HepG2 (cell line): Measurements from ENCODE around the gene GALNT8. TPM values are rescaled to one million over a fixed set of nuclear protein-coding genes. Genes with fewer than 3 reads are reported as not detected.

ENCODE experiments used
- ATAC-seq: fragments of 200-7000 bp; cut with Tn5 transposase; 3 replicates; pipeline ENCODE4 v1.9.1; 2020; ENCODE audit warnings: mild to moderate bottlenecking, moderate library complexity
- BruUV-seq: library from RNA; stranded (reverse); fragments of 400-500 nt; replicated peaks from 2 replicates; lab custom pipeline; 2021; lab: Mats Ljungman, UMichigan
- CTCF ChIA-PET: fragments of 300-600 bp; formaldehyde crosslinking; extraction: SDS; loops from one replicate; lab custom pipeline; 2021; ENCODE audit warnings: low total read pairs, inconsistent platforms, low intra/inter-chr PET ratio; lab: Yijun Ruan, JAX
- POLR2A ChIA-PET: fragments of 350-600 bp; sonication (Branson Sonifier 250); formaldehyde crosslinking; loops from one replicate; lab custom pipeline; 2020; ENCODE audit warnings: antibody characterized with exemption, inconsistent platforms; lab: Yijun Ruan, JAX
- DNase-seq: peaks from one replicate; pipeline ENCODE4 v3.0.0-alpha.2; 2015; ENCODE audit warnings: low spot score
- FAIRE-seq: peaks from 3 replicates; lab custom pipeline; 2011; peaks lifted over from hg19 to GRCh38; lab: Jason Lieb, UNC
- H2AFZ ChIP-seq: one replicate; pipeline ENCODE4 v1.6.1; 2011; ENCODE audit warnings: low read length, inconsistent platforms
- H3K27ac ChIP-seq: fragments of 300-600 bp; 3 replicates; pipeline ENCODE4 v1.8.0; 2011; ENCODE audit warnings: mixed run types, mild to moderate bottlenecking, mixed read lengths, low read length, inconsistent platforms; ENCODE audit not compliant: insufficient read depth; ENCODE audit errors: extremely low read length
- H3K27me3 ChIP-seq, 2 experiments: fragments of 200-600 bp in 1 of 2; 2 replicates in 1 of 2; 3 replicates in 1 of 2; pipeline versions ENCODE4 v1.6.0 to v1.8.0; 2011; ENCODE audit warnings: low read length in 2 of 2, mild to moderate bottlenecking in 2 of 2, moderate library complexity in 2 of 2, inconsistent platforms in 1 of 2; ENCODE audit not compliant: insufficient read depth in 2 of 2, control insufficient read depth in 1 of 2
- H3K36me3 ChIP-seq, 2 experiments: fragments of 200-600 bp in 1 of 2; replicated peaks in 1 of 2; 2 replicates in 1 of 2; 3 replicates in 1 of 2; pipeline versions ENCODE4 v1.5.1 to v1.8.0; 2011; ENCODE audit warnings: low read length in 2 of 2, inconsistent platforms in 1 of 2; ENCODE audit not compliant: insufficient read depth in 2 of 2, control insufficient read depth in 1 of 2
- H3K4me1 ChIP-seq: 2 replicates; pipeline ENCODE4 v1.5.1; 2012; ENCODE audit warnings: low read length, inconsistent platforms; ENCODE audit not compliant: insufficient read depth
- H3K4me2 ChIP-seq: 2 replicates; pipeline ENCODE4 v1.6.0; 2011; ENCODE audit warnings: low read depth, low read length, inconsistent platforms
- H3K4me3 ChIP-seq, 3 experiments: fragments of 200-600 bp in 1 of 3; sonication (generic), shearing (Covaris generic) in 1 of 3; replicated peaks in 1 of 3; 2 replicates each; pipeline ENCODE4 v1.5.1; 2011 to 2016; ENCODE audit warnings: low read length in 3 of 3, inconsistent platforms in 2 of 3, low read depth in 2 of 3, mild to moderate bottlenecking in 2 of 3, control low read depth in 1 of 3, mixed read lengths in 1 of 3; ENCODE audit not compliant: insufficient read depth in 1 of 3
- H3K79me2 ChIP-seq: one replicate; pipeline ENCODE4 v1.6.1; 2011; ENCODE audit warnings: low read length, inconsistent platforms; ENCODE audit not compliant: insufficient read depth
- H3K9ac ChIP-seq: 2 replicates; pipeline ENCODE4 v1.6.0; 2011; ENCODE audit warnings: mild to moderate bottlenecking, low read depth, low read length, inconsistent platforms; ENCODE audit not compliant: insufficient read depth
- H3K9me3 ChIP-seq: 2 replicates; pipeline ENCODE4 v1.5.1; 2012; ENCODE audit warnings: mild to moderate bottlenecking, low read length
- H4K20me1 ChIP-seq: 2 replicates; pipeline ENCODE4 v1.6.0; 2011; ENCODE audit warnings: inconsistent platforms, mild to moderate bottlenecking, low read length, moderate library complexity; ENCODE audit not compliant: insufficient read depth
- ARID2 ChIP-seq: sonication (generic); formaldehyde crosslinking; IDR thresholded peaks from 2 replicates; pipeline ENCODE4 v1.8.1; 2022; ENCODE audit warnings: mild to moderate bottlenecking, missing genetic modification reagents, borderline replicate concordance
- BCL6 ChIP-seq: IDR thresholded peaks from 2 replicates; pipeline ENCODE4 v1.6.1; 2016; ENCODE audit warnings: missing genetic modification reagents, missing compliant biosample characterization
- CBX5 ChIP-seq: sonication (generic); formaldehyde crosslinking; IDR thresholded peaks from 2 replicates; pipeline ENCODE4 v1.4.0; 2020; ENCODE audit warnings: missing genetic modification reagents, borderline replicate concordance
- GPN1 ChIP-seq: sonication (generic); formaldehyde crosslinking; IDR thresholded peaks from 2 replicates; pipeline ENCODE4 v1.5.1; 2020; ENCODE audit warnings: missing genetic modification reagents, borderline replicate concordance
- MEIS1 ChIP-seq: sonication (generic); formaldehyde crosslinking; IDR thresholded peaks from 2 replicates; pipeline ENCODE4 v1.9.0; 2021; ENCODE audit warnings: mild to moderate bottlenecking, missing genetic modification reagents, moderate library complexity, borderline replicate concordance
- REL ChIP-seq: sonication (generic); formaldehyde crosslinking; conservative IDR thresholded peaks from 2 replicates; pipeline ENCODE4 v1.8.0; 2022; ENCODE audit warnings: mild to moderate bottlenecking, missing genetic modification reagents, moderate library complexity
- SCMH1 ChIP-seq: sonication (generic); formaldehyde crosslinking; IDR thresholded peaks from 2 replicates; pipeline ENCODE4 v1.9.0; 2021; ENCODE audit warnings: missing genetic modification reagents, mild to moderate bottlenecking, borderline replicate concordance
- ZFAT ChIP-seq: sonication (generic); formaldehyde crosslinking; conservative IDR thresholded peaks from 2 replicates; pipeline ENCODE4 v1.8.1; 2023; ENCODE audit warnings: missing genetic modification reagents, inconsistent platforms
- ZGPAT ChIP-seq: IDR thresholded peaks from 2 replicates; pipeline ENCODE4 v1.6.1; 2016; ENCODE audit warnings: mild to moderate bottlenecking
- ZNF549 ChIP-seq: sonication (generic); formaldehyde crosslinking; IDR thresholded peaks from 2 replicates; pipeline ENCODE4 v1.5.0; 2020; ENCODE audit warnings: missing genetic modification reagents
- ZNF841 ChIP-seq: sonication (generic); formaldehyde crosslinking; IDR thresholded peaks from 2 replicates; pipeline ENCODE4 v1.8.1; 2023; ENCODE audit warnings: missing genetic modification reagents, borderline replicate concordance
- WGBS: methylation state at CpG from one replicate; pipeline ENCODE4 v1.1.6; 2017; ENCODE audit warnings: low lambda C conversion rate; 5-methylcytosine and 5-hydroxymethylcytosine counted together
- in situ Hi-C: cut with HindIII; loops from 2 replicates; pipeline ENCODE4 v1.10.0; 2017; ENCODE audit warnings: low pct_unique_long_range_greater_than_20kb; ENCODE audit not compliant: extremely low pct_ligation_motif_present
- intact Hi-C: fragments of 100-400 bp; cut with micrococcal nuclease; formaldehyde crosslinking; loops from one replicate; pipeline ENCODE4 v1.10.0; 2022; ENCODE audit not compliant: unreplicated experiment
- polyA plus RNA-seq, 8 experiments: library from polyadenylated mRNA; depleted of rRNA in 3 of 8; stranded (reverse) in 7 of 8; unstranded in 1 of 8; fragments of >200 nt; fragmentation: Illumina TruSeq in 4 of 8; extraction: Trizol in 4 of 8; gene quantifications; 2 replicates each; pipeline versions ENCODE4 v1.2.1 to v1.2.3, GENCODE V29; 2011 to 2016; ENCODE audit warnings: low read depth in 4 of 8, missing spikeins in 1 of 8, mixed read lengths in 1 of 8; ENCODE audit not compliant: insufficient read depth in 1 of 8
- total RNA-seq, 5 experiments: library from RNA; depleted of rRNA; stranded (reverse); fragments of >200 nt; fragmentation: Illumina TruSeq; extraction: Trizol; gene quantifications; 2 replicates each; pipeline ENCODE4 v1.2.3, GENCODE V29; 2016; ENCODE audit warnings: low read depth in 1 of 5

Gene GALNT8
- total and polyA plus RNA-seq, 2 of the 13 experiments (the other 11 are each of a cell fraction or from before 2014, with no cell fraction given) = 0.45 TPM; not detected in 1

GRCh38 chr12:4796694-4797482, 76.7 kb downstream of the GALNT8 start:
- CTCF ChIA-PET = no interaction called here
- TF ChIP-seq BCL6 (CRISPR knock-in tag) (no peak), REL (CRISPR knock-in tag) (no peak), SCMH1 (CRISPR knock-in tag) (no peak), GPN1 (no peak), ZFAT (CRISPR knock-in tag) (no peak), ZGPAT (CRISPR knock-in tag) (no peak), ZNF841 (no peak), ZNF549 (CRISPR knock-in tag) (no peak), CBX5 (no peak), ARID2 (CRISPR knock-in tag) (no peak), MEIS1 (CRISPR knock-in tag) (no peak)
- Histone ChIP-seq H3K27ac (no peak overlapping the region), H3K4me1 (peaks cover 8% of the 10 kb centered on the region; the same call in 1 of the 2 replicates), H2AFZ (no peak overlapping the region), H4K20me1 (no peaks in the 10 kb centered on the region), H3K9me3 (no peaks in the 10 kb centered on the region), H3K9ac (no peak overlapping the region), H3K36me3 (no peaks in the 10 kb centered on the region), H3K79me2 (no peaks in the 10 kb centered on the region), H3K4me2 (no peak overlapping the region), H3K4me3 (no peak overlapping the region), H3K27me3 (peaks cover 0 to 15% of the 10 kb centered on the region in 2 experiments; a peak in 3 of 5 replicates)
- POLR2A ChIA-PET = no interaction called here
- no TSS peak for BruUV-seq
- no peak for FAIRE-seq
- no peak for ATAC-seq
- DNase-seq = no peak
- 0% methylated on average over 7 of the region's 9 CpGs for WGBS
- intact Hi-C loops (no loop called here), in situ Hi-C loops (no loop called here)
